ENCODE results near the gene C6orf118.
A peak's percentile ranks its signal among the peaks of the same experiment; 100 is the strongest.

The C6orf118 gene

DNA sequence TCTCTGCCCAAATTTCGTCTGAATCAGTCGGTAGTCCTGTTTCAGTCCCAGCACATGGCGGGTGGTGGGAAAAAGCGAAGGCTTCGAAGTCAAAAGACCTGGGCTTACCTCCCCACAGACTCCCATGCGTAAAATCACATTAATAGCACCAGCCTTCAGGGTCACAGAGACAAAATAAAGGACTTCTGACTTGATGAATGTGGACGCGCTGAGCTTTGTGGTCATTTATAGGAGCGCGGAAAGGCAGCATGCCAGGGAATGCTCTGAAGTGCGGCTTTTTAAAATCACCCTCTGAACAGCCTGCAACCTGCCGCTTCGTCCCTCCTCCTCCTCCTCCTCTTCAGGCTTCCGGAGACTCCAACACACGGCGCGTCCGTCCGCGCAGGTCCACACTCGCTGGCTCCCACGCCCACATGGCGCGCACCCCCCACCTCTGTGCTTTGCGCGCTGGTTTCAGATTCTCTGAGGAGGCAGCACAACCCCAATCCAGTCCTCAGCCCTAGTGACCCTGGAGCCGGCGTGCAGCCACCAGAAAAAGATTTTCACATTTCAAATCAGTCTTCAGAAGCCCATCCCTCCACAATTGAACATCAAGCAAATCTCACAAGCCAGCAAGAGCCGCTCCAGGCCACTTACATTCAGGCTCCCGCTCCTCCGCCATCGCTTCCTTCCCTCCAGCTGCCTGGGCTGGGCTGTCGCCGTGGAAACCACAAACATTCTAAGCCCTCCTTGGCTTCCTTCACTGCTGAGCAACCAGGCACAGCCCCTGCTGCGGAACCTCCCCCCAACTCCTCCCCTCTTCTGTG, at the start of gene C6orf118:
Gene C6orf118 (minus strand): TSS at position 680 of the 806 bp plus-strand sequence. CDS start 19 bp downstream, at position 661.
- DNase-seq, result peak; percentile 84 to 86

DNA sequence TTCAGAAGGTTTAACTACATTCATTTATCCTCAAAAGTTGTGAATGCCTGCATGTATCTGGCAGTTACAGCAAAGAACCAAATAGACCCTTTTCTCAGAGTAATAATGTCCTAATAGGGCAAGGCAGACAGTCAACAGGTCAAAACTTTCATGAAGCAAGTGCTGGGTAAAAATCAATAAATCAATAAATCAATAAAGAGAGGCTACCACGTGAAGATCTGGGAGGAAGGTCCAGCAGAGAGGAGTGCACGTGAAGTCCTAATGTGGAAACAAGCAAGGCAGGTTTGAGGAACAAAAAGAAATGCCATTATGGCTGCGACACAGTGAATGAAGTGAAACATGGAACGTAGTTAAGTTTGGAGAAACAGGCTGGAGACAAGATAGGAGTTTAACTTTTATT, 36.3 kb upstream of the C6orf118 start:
- no peak for DNase-seq

DNA sequence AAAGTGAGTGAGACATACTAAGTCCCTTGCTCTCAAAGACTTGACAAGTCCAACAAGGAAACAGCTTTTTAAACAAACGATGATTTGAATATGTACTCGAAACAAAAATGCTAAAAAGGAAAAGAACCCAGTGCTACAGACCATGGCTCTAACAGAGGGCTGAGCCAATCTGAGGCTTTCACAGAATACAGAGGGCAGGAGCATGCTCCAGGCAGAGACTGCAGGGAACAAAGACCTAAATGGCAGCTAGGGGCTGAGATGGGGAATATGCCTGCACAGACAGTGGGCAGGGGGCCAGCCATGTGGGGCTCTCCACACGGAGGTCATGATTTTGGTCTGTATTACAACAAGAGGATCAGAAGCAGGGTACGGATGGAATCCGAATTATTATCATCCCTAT, 31.1 kb upstream of the C6orf118 start:
- DNase-seq, result no peak

DNA sequence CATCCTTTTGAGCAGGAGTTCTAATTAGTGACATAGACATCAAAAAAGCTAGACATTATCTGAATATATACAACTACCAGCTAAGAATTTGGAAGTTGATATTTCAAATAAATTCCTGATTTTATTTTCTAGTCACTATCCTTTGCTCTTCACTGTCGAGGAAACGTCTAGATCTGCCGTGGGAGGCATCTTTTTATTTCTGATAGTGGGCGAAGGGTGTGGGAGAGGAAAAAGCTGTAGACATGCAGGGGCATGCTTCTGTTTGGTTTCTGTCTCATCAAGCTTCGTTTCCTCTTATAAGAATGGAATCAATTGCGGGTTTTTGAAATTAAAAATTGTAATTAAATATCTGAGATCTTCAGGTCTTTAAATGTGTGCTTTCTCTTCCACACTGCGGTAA, 16.2 kb upstream of the C6orf118 start:
- no peak for DNase-seq

DNA sequence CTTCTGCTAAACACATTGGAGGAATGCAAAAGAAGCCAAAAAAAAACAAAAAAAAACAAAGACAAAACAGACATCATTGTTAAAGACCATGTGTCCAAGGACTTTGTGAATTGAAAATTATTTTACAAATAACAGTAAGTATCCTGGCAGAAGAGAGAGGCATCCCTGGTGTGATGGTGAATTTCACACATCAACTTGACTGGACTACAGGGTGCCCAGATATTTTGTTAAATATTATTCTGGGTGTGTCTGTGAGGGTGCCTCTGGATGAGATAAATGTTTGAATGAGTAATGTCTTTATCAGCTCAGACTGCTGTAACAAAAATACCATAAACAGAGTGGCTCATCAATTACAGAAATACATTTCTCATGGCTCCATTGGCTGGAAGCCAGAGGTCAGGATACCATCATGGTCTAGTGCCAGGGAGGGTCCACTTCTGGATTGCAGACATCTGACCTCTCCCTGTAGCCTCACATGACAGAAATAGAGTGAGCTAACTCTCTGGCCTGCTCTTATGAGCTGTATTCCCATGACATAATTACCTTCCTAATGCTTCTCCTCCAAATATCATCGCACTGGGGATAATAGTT, 12.2 kb upstream of the C6orf118 start:
- DNase-seq, result no peak

DNA sequence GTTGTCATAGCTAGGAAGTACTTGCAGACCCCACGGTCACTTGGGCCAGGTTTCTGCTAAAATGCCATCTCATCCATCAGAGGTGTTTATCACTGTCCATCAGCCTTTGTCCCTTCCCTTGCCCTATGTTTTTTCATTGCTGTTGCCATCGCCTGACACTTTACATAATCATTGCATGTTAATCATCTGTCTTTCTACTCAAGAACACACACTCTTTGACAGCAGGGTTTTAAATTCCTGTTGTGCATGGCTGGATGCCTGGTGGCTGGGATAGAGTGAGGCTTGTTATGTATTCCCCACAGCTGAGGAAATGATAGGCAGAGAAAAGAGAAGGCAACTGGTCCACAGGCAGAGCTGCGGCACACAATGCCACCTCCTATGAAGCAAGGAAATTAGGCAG, 11.7 kb upstream of the C6orf118 start:
- DNase-seq, result no peak

DNA sequence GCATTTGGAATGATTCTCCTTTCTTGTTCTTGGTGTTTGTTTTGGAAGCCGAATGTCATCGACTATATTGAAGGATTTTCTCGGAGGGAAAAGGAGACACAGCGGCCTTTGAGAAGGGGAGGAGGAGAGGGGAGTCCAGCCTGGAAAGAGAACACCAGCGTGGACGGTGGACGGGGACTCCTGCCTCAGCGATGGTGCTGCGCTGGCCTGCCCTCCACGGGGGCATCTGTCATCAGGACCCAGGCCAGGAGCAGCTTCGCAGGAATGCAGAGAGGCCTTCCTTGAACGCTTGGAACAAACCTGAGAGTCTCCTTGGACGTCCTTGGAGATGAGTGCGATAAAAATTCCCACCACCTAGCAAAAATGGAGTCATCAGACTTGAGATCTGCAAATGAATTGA, 8.3 kb upstream of the C6orf118 start:
- DNase-seq, result no peak

DNA sequence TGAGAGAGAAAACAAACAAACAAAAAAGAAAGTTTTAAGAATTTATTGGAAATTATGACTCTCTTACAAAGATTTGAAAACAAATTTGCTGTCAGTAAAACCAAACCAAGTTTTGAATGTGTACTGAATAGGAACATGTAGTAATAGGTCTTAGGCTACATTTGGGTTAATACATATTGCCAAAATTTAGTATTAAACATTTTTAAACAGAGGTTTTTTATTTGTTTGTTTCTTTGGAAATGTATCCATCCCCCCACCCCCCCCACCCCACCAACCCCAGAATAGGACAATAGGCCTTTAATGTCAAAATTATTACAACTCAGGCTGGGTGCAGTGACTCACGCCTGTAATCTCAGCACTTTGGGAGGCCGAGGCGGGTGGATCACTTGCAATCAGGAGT, 2.5 kb downstream of the C6orf118 start:
- no peak for DNase-seq

DNA sequence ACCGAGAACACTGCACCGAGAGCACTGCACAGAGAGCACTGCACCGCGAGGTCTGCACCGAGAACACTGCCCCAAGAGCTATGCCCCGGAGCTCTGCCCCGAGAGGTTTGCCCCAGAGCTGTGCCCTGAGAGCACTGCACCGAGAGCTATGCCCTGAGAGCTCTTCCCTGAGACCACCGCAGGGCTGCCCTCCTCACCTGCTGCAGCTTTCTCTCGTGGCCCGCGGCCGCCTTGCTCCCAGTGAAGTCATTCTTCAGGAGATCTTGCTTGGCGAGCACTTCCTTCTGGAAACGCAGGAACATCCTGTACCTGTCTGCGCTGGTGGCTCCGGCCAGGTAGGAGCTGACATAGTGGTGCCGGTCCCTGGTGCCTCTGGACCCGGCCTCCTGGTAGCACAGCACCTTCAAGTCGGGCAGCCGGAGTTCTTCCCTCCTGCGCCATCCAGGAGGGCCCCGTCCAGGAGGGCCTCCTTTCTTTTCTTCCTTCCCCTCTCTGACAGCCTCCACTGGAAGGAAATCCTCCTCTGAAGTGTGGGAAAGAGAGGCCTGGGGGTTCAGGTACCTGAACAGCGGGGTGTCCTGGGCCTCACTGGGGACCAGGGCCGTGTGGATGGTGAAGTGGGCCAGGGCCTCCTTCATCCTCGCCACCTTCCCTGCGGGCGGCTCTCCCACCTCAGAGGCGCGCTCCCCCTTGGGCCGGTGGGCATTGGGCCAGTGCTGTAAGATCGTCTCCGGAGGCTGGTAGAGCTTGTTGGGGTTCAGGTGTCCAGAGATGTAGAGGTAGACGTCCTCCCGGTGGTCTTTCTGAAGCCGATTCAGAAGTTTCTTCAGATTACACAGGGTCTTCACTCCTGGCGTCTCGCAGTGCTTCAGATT, 7.8 kb downstream of the C6orf118 start:
- no peak for DNase-seq

DNA sequence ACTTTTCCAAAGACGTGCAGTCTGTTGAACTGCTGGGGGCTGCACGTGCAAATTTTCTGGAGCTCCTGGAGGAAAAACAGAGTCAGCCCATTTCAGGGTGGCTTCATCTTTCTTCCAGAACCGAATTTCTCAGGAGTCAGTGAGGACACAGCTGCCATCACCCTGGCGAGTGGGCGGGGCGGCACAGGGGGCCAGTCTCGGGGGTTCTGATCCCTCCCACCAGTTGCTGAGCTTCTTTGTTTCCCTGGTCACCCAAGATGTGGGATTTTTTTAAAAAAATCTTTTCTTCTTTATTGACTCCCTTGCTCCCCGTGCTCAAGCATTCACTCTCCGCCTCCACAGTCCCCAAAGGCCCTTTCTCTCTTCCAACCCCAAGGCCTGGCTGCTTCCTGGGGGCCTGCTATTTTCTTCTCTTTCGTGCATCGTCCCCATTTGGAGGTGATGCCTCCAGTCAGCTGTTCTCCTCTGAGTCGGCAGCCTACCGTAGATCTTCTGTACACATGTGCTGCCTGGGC, 8.9 kb downstream of the C6orf118 start:
- DNase-seq, result no peak

DNA sequence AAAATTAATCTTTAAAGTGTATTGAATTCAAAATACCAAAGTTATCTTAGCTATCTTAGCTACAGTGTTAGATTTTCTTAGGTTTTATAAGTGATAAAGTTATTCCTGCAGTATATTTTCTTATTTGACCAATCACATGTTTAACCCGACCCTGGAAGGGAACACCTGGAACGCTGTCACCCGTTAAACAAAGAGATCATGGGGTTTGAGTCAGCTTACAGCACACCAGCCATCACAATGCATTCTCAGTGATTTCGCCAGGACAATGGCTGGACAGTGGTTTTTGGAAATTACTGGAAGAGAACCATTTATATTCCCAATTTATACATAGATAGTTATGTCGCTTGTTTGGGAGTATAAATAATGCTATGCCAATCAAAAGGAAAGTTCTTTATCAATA, 10.5 kb downstream of the C6orf118 start:
- DNase-seq, result no peak

DNA sequence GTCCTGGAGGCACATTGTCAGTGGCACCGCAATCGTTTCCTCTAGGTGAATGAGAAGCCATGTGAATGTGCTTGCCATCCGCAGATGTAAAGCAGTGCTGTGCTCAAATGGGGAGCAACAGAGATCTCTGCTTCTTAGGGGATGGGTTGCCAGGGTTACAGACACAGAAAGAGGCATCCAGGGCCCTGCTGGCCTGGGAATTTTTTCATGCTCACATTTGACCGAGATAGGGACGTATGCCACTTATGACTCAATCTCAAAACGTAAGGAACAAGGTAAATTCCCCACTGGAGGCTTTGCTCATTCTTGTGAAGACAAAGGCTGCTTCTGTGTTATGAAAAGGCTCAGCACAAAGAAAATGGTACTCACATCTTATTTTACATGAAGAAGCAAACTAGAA, 11.0 kb downstream of the C6orf118 start:
- DNase-seq, result no peak

DNA sequence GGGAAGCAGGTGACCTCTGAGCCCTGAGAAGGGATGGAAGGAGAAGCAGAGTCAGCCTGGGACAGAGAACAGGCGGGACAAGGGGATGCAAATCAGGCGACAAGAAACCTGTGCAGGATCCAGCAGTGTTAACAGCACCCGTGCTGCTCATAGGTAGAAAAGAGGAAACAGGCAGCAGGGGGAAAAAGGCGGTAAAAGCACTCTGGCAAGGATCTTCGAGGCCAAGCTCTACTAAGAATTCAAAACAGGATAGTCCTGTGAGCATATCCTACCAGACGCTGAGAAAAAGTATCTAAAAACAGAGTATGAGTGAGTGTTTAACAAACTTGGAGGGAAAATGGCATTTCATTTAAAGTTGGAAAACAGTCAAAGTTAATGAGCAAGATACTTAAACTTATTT, 16.7 kb downstream of the C6orf118 start:
- DNase-seq, result no peak

DNA sequence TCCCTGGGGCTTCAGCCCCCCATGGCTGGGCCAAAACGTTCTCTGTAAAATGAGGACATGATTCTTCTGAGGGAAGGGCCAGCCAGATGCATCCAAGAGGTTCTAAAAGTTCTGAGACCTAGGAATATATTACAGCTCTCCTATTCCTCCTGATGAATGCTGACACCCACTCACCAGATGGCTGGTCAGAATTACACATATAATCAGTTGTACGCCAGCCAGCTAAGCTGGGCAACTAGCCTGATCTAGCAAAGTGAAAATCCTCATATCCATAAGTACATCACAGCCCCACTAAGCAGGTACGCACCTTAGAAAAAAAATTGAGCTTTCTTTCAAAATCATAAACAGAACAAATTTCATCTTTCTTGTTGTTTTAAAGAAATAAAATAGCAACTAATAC, 34.8 kb downstream of the C6orf118 start:
- no peak for DNase-seq

DNA sequence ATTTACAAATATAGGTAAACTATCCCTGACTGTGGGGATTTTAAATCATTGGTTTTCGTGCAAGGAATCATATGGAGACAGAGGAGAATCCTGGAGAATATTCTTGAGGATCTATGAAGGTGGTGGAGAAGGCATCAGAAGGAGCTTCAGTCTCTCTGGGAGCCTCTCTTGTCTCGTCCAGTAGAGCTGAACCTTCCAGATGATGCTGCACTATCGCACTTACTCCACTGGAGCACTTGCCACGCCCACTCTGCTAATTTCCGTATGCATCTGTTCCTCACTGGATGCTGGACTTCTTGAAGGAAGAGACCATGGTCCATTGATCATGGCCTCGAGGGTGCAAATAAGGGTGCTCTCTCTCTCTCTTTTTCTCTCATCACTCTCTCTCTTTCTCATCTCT, 36.8 kb downstream of the C6orf118 start:
- no peak for DNase-seq

DNA sequence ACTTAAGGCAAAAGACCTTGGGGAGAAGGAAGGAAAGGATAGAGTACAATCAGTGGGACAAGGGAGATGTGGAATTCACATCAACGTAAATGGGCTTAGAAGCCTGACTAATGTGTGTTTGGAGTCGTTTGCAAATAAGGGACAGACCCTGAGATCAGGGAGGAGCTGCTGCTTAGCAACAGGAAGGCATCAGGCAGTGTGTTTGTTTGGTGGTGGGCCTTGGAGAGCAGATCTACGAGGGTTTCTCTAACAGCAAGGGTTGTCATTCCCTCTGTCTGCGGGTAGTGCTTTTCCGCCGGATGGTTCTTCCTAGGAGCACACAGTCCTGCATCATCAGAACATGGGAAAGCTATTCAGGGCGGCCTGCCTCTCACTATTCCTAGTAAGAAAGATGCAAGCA, 40.4 kb downstream of the C6orf118 start:
- no peak for DNase-seq

DNA sequence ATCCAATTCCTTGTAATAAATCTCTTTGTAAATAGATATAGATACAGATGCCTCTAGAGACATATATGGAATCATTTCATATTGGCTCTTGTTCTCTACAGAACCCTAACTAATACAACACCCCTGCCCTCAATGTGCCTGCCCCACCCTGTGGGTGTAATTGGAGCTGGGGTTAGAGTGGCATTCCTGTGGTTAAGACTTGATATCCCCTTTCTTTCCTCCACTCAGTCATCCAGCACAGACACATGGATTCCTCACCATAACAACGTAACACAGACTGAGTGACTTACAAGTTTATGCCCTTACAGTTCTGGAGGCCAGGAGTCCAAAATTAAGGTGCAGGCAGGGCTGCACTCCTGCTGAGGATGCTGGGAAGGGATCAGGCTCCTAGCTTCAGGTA, 42.8 kb downstream of the C6orf118 start:
- no peak for DNase-seq

DNA sequence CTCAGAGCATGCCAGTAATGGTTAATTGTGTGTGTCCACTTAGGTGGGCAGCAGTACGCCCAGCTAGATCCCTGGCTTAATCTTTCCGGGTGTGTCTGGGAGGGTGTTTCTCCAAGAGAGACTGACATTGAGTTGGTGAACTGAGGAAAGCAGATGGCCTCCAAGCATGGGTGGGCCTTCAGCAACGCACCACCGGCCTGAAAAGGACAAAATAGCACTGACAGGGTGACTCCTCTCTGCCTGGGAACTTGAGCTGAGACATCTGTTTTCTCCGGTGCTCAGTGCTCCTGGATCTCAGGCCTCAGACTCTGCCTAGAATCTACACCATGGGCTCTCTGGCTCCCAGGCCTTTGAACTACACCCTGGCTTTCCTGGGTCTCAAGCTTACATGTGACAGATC, 43.2 kb downstream of the C6orf118 start:
- no peak for DNase-seq

DNA sequence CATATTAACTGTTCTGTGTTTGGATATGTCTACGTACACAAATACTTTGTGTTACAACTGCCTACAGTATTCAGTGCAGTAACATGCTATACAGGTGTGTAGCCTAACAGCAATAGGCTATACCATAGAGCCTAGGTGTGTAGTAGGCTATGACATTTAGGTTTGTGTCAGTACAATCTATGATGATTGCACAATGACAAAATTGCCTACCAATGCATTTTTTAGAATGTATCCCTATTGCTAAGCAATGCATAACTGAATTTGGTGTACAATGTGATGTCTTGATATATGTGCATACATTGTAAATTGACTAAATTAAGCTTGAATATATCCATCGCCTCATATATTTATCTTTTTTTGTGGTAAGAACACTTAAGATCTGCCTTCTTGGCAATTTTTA, 48.9 kb downstream of the C6orf118 start:
- no peak for DNase-seq

DNA sequence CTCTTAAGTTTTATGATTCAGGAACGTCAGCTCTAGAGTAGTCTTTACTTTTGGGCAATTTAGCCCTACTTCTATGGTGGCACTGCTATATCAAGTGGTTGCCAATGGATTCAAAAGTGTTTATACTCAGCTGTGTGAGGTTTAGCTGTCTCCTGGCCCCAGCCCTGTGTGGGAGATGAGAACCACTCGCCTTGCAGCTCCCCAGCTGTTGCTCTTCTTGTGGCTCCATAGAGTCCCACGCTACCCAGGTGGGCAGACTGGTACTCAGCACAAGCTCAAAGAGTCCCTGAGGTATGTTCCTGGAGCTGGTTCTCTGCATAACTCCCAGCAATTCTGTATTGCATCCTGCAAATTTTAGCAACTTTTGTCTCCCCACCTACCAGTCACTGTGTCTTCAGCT, 59.6 kb downstream of the C6orf118 start:
- DNase-seq, result no peak

DNA sequence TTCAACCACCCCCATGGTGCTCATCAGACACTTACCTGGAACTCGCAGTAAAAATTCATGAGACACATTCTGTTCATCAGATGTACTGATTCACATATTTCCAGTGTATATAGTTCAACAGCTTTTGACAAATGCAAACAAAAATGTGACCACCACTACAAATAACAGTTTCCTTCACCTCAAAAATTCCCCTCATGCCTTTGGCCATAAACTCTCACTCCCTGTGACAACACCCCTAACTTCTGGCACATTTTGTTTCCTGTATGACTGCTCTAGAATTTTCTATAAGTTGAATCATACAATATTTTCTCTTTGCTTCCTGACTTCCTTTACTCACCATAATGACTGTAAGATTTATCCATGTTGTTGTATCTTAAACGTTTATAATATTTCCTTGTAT, 63.7 kb downstream of the C6orf118 start:
- DNase-seq, result no peak

DNA sequence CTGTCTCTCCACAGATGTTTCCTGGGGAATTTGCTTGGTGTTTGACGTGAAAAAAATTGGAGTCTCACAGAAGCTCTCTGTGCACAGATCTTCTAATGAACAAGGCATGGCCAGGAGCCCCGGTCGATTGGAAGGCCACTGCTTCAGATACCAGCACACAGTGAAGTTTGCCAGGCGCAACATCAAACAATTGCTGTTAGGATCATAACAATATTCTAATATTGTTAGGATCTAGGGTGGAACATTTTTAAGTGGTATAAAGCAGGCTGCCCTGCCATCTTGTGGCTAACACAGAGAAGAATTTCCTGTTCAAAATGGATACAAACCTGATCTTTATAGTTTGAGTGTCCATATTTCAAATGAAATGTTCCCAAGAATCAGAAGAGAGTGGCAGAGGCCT, 64.1 kb downstream of the C6orf118 start:
- DNase-seq, result peak in 1 of 2 experiments; percentile 33

DNA sequence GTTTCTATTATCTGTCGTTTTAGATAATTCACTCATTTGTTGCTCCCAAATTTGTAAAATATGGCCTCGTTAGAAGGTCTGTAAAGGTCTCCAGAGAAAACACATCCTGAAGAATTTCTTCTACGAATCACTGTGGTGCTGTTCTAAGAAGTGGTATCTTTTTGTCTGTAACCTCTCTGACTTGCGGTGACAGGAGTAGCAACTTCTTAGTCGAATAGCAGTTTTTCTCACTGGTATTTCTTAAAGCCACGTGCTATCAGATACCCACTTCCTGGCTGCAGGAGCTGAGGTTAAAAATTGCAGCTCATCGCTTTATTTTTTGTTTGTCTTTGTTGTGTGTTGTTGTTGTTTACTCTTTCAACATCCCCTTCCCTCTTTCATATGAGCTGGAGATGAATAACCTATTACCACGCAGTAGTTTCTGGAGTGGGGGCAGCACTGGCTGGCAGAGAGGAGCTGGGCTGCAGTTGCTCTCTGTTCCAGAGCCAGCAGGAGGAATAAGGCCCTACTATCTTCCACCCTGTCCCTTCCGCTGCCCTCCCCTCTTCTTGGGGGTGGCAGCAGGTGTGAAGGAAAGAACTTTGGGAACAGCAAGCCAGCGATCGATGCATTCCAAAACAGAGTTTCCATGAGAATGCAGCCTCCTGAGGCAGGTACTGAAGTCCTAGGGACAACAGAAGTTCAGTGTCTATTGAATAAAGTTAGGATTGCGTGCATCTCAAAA, 64.7 kb downstream of the C6orf118 start:
- no peak for DNase-seq

Measured in SHP77 (cell line).